Fibroblast of the conjunctiva (primary cell): ENCODE measurements around the gene ADGRF3.
A peak's percentile ranks its signal among the peaks of the same experiment; 100 is the strongest.
"Not testable (repeated sequence)": the region's sequence is repeated elsewhere in the genome, so short reads cannot be mapped to it uniquely, and the experiment has no call there.

Experiments used
- DNase-seq: peaks from one replicate; pipeline ENCODE4 v3.0.0-alpha.2; 2010; ENCODE audit warnings: low read depth

ADGRF3 gene

GRCh38 chr2:26274058-26274613 is 72.5 kb downstream of the ADGRF3 start:
- DNase-seq = peak; percentile 96

DNA sequence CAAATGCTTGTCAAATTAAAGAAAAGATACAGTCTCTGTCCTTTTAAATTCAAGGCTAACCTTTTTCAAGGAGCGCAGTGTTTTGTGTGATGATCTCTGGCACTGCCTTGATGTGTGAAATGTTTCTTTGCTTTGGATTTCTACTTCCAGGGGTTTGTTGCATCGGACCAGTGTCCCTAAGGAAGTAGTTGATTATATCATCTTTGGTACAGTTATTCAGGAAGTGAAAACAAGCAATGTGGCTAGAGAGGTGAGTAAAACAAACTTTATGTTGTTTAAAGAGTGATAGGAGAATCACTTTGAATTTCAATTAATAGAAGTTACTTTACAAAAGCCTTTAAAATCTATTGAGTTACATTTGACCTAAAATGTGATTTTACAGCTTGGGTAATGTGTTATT is 73.1 kb downstream of the ADGRF3 start:
- DNase-seq = peak; percentile 55

- no peak for DNase-seq
Measured at GRCh38 chr2:26270373-26270772, 76.2 kb downstream of the ADGRF3 start.

- no peak for DNase-seq
Measured at GRCh38 chr2:26269571-26270158, 76.9 kb downstream of the ADGRF3 start.

DNA sequence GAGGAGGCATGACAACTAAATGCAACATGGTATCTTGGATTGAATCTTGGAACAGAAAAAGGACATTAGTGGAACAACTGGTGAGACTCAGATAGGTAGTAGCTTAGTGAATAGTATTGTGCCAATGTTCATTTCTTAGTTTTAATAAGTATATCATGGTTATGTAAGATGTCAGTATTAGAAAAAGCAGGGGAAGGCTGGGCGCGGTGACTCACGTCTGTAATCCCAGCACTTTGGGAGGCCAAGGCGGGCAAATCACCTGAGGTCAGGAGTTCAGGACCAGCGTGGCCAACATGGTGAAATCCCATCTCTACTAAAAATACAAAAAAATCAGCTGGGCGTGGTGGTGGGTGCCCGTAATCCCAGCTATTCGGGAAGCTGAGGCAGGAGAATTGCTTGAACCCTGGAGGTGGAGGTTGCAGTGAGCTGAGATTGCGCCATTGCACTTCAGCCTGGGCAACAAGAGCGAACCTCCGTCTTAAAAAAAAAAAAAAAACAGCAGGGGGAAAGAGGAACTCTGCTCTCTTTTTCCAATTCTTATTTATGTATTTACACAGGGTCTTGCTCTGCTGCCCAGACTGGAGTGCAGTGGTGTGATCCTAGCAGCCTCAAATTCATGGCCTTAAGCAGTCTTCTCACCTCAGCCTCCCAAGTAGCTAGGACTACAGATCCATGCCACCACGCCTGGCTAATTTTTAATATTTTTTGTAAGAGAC is 77.8 kb downstream of the ADGRF3 start:
- not testable (repeated sequence) for DNase-seq

DNA sequence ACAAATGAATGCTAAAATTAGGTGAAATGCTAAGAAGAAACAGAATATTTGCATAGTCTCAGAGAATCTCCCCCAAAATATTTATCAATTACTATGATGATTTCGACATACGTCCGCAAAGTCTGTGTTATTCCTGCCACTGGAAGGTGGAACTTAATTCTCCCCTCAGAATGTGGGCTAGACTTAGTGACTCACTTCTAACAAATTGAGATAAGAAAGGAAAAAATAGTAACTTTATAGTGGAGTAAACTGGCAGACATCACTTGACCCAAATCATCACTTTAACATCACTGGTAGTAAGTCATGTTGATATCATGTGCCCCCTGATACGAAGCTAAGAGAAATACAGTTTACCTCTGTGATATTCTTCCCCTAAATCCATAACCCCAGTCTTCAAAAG is 78.4 kb downstream of the ADGRF3 start:
- no peak for DNase-seq

- not testable (repeated sequence) for DNase-seq
Measured at GRCh38 chr2:26258836-26259235, 87.8 kb downstream of the ADGRF3 start.
